Forelimb muscle (tissue), 1 donor: Measurements from ENCODE around the gene SSX3. TPM values are rescaled to one million over a fixed set of nuclear protein-coding genes. Genes with fewer than 3 reads are reported as not detected.
"Not testable (repeated sequence)": the region's sequence is repeated elsewhere in the genome, so short reads cannot be mapped to it uniquely, and the experiment has no call there.

ENCODE experiments used
- DNase-seq: peaks from one replicate; pipeline ENCODE4 v3.0.0-alpha.2; 2013; ENCODE audit warnings: low read depth
- polyA plus RNA-seq: library from polyadenylated mRNA; unstranded; fragments of 120-200 nt; gene quantifications from one replicate; pipeline ENCODE4 v1.2.1, GENCODE V29; 2013; ENCODE audit not compliant: insufficient read length

SSX3 gene
- polyA plus RNA-seq: not detected

- not testable (repeated sequence) for DNase-seq
Observed at GRCh38 chrX:48356315-48357094, at the start of gene SSX3. Gene SSX3, minus strand, starts transcription at chrX:48356703. Its CDS starts 1,454 bp downstream, at chrX:48355249.

GRCh38 chrX:48397825-48398224 lies 41.3 kb upstream of the SSX3 start:
- DNase-seq: not testable (repeated sequence)

- not testable (repeated sequence) for DNase-seq
Observed at GRCh38 chrX:48396931-48397330, 40.4 kb upstream of the SSX3 start.

GRCh38 chrX:48383239-48383638 lies 26.7 kb upstream of the SSX3 start, which contains the start of gene SSX4:
Gene SSX4, plus strand, starts transcription at chrX:48383539. Its CDS starts 515 bp downstream, at chrX:48384054.
- not testable (repeated sequence) for DNase-seq

GRCh38 chrX:48370408-48370807 lies 13.9 kb upstream of the SSX3 start:
- not testable (repeated sequence) for DNase-seq

- not testable (repeated sequence) for DNase-seq
Observed at GRCh38 chrX:48367717-48368408, 11.4 kb upstream of the SSX3 start.

- DNase-seq: not testable (repeated sequence)
Observed at GRCh38 chrX:48359281-48359680, 2.8 kb upstream of the SSX3 start.

GRCh38 chrX:48357681-48358080 lies 1.2 kb upstream of the SSX3 start:
- DNase-seq: no peak

GRCh38 chrX:48346059-48346458 lies 10.4 kb downstream of the SSX3 start:
- not testable (repeated sequence) for DNase-seq

GRCh38 chrX:48313996-48314395 lies 42.5 kb downstream of the SSX3 start:
- DNase-seq: not testable (repeated sequence)

- no peak for DNase-seq
Observed at GRCh38 chrX:48306175-48306574, 50.3 kb downstream of the SSX3 start.

Other genes with a start within 250 kb of the SSX3 start
- gene SPACA5B, start 226.1 kb downstream of the SSX3 start, polyA plus RNA-seq: not detected
- gene SSX5, start 159.9 kb downstream of the SSX3 start, polyA plus RNA-seq: not detected
- not detected for gene SSX1, start 101.3 kb downstream of the SSX3 start, polyA plus RNA-seq
- not detected for gene SSX4, start 26.8 kb upstream of the SSX3 start, polyA plus RNA-seq
- gene SSX4B, start 55.3 kb upstream of the SSX3 start, polyA plus RNA-seq: not detected
- gene SLC38A5, start 113.6 kb upstream of the SSX3 start, polyA plus RNA-seq: 4.9 TPM
- gene FTSJ1, start 119.5 kb upstream of the SSX3 start, polyA plus RNA-seq: 22.2 TPM
- gene PORCN, start 152.3 kb upstream of the SSX3 start, polyA plus RNA-seq: 3.3 TPM
- gene EBP, start 165.1 kb upstream of the SSX3 start, polyA plus RNA-seq: 18.7 TPM
- gene TBC1D25, start 183.0 kb upstream of the SSX3 start, polyA plus RNA-seq: 8.7 TPM
- gene RBM3, start 217.8 kb upstream of the SSX3 start, polyA plus RNA-seq: 305 TPM
- 86.3 TPM for gene WDR13, start 240.8 kb upstream of the SSX3 start, polyA plus RNA-seq